NCI-H1694 treated with DMSO at 0.1 percent for 48 hours (cell line): ENCODE results near the gene SYT1.
"Not testable (repeated sequence)": the region's sequence is repeated elsewhere in the genome, so short reads cannot be mapped to it uniquely, and the experiment has no call there.

Experiments
- DNase-seq: peaks from one replicate; lab custom pipeline; 2025; lab: John Stamatoyannopoulos, UW

The SYT1 gene

GRCh38 chr12:79397609-79398008 lies 533.0 kb downstream of the SYT1 start:
- DNase-seq: no peak

- DNase-seq: no peak
Measured at GRCh38 chr12:79400481-79400880, 535.9 kb downstream of the SYT1 start.

GRCh38 chr12:79402606-79403005 lies 538.0 kb downstream of the SYT1 start:
- DNase-seq: no peak

GRCh38 chr12:79406993-79407392 lies 542.4 kb downstream of the SYT1 start:
- DNase-seq: no peak

- DNase-seq: peak; percentile 20
Measured at GRCh38 chr12:79407671-79408622, 543.4 kb downstream of the SYT1 start.

- DNase-seq: no peak
Measured at GRCh38 chr12:79408689-79409088, 544.1 kb downstream of the SYT1 start.

GRCh38 chr12:79409562-79409961 lies 545.0 kb downstream of the SYT1 start:
- no peak for DNase-seq

- DNase-seq: no peak
Measured at GRCh38 chr12:79411791-79412190, 547.2 kb downstream of the SYT1 start.

GRCh38 chr12:79413796-79414195 lies 549.2 kb downstream of the SYT1 start:
- no peak for DNase-seq

- DNase-seq: no peak
Measured at GRCh38 chr12:79414252-79414651, 549.7 kb downstream of the SYT1 start.

- no peak for DNase-seq
Measured at GRCh38 chr12:79415321-79415720, 550.7 kb downstream of the SYT1 start.

GRCh38 chr12:79415746-79416435 lies 551.3 kb downstream of the SYT1 start:
- DNase-seq: no peak

GRCh38 chr12:79420146-79420618 lies 555.6 kb downstream of the SYT1 start:
- peak; percentile 25 for DNase-seq

GRCh38 chr12:79421236-79421740 lies 556.7 kb downstream of the SYT1 start:
- DNase-seq: no peak

- no peak for DNase-seq
Measured at GRCh38 chr12:79422060-79422812, 557.7 kb downstream of the SYT1 start.

GRCh38 chr12:79423560-79423959 lies 559.0 kb downstream of the SYT1 start:
- DNase-seq: no peak

GRCh38 chr12:79424109-79424721 lies 559.6 kb downstream of the SYT1 start:
- DNase-seq: no peak

- no peak for DNase-seq
Measured at GRCh38 chr12:79426121-79426520, 561.5 kb downstream of the SYT1 start.

GRCh38 chr12:79426744-79427143 lies 562.2 kb downstream of the SYT1 start:
- DNase-seq: not testable (repeated sequence)

GRCh38 chr12:79433465-79434072 lies 569.0 kb downstream of the SYT1 start:
- no peak for DNase-seq

GRCh38 chr12:79434561-79434960 lies 570.0 kb downstream of the SYT1 start:
- no peak for DNase-seq
